Measurements from ENCODE around the gene FHIT. TPM values are rescaled to one million over a fixed set of nuclear protein-coding genes. Genes with fewer than 3 reads are reported as not detected.

The FHIT gene
- total RNA-seq, 1 donor from 2014 or later: 20.2 TPM

- no peak overlapping the region for H3K4me3 Mint-ChIP-seq (ENCODE audit: unreplicated experiment)
- no peak overlapping the region for H3K27ac Mint-ChIP-seq (ENCODE audit: unreplicated experiment)
- H3K4me1 Mint-ChIP-seq (ENCODE audit: unreplicated experiment): no peaks in the 10 kb centered on the region
- H3K9me3 Mint-ChIP-seq (ENCODE audit: unreplicated experiment): no peaks in the 10 kb centered on the region
- DNase-seq (ENCODE audit: low spot score): no peak
- no peaks in the 10 kb centered on the region for H3K27me3 Mint-ChIP-seq (ENCODE audit: unreplicated experiment)
- no peak for TF ChIP-seq CTCF (IDR thresholded peaks at IDR 0.05; ENCODE audit: unreplicated experiment)
- no peaks in the 10 kb centered on the region for H3K36me3 Mint-ChIP-seq (ENCODE audit: low read depth, unreplicated experiment)
Measured at GRCh38 chr3:59737241-59737640, 1514.0 kb downstream of the FHIT start.

- Mint-ChIP-seq H3K27me3 (ENCODE audit: unreplicated experiment) (no peaks in the 10 kb centered on the region), H3K4me3 (ENCODE audit: unreplicated experiment) (no peak overlapping the region), H3K4me1 (ENCODE audit: unreplicated experiment) (no peaks in the 10 kb centered on the region), H3K9me3 (ENCODE audit: unreplicated experiment) (no peaks in the 10 kb centered on the region), H3K27ac (ENCODE audit: unreplicated experiment) (no peak overlapping the region), H3K36me3 (ENCODE audit: low read depth, unreplicated experiment) (no peaks in the 10 kb centered on the region)
- DNase-seq (ENCODE audit: low spot score): no peak
- TF ChIP-seq CTCF (IDR thresholded peaks at IDR 0.05; ENCODE audit: unreplicated experiment): no peak
Measured at GRCh38 chr3:59734061-59734460, 1517.2 kb downstream of the FHIT start.

- Mint-ChIP-seq H3K27me3 (ENCODE audit: unreplicated experiment) (no peaks in the 10 kb centered on the region), H3K4me1 (ENCODE audit: unreplicated experiment) (no peaks in the 10 kb centered on the region), H3K36me3 (ENCODE audit: low read depth, unreplicated experiment) (no peaks in the 10 kb centered on the region), H3K4me3 (ENCODE audit: unreplicated experiment) (no peak overlapping the region), H3K27ac (ENCODE audit: unreplicated experiment) (no peak overlapping the region), H3K9me3 (ENCODE audit: unreplicated experiment) (no peaks in the 10 kb centered on the region)
- no peak for DNase-seq (ENCODE audit: low spot score)
- TF ChIP-seq CTCF (IDR thresholded peaks at IDR 0.05; ENCODE audit: unreplicated experiment): no peak
Measured at GRCh38 chr3:59733041-59733809, 1518.0 kb downstream of the FHIT start.

GRCh38 chr3:59731943-59732342 lies 1519.3 kb downstream of the FHIT start:
- Mint-ChIP-seq H3K27me3 (ENCODE audit: unreplicated experiment) (no peaks in the 10 kb centered on the region), H3K4me1 (ENCODE audit: unreplicated experiment) (no peaks in the 10 kb centered on the region), H3K36me3 (ENCODE audit: low read depth, unreplicated experiment) (no peaks in the 10 kb centered on the region), H3K9me3 (ENCODE audit: unreplicated experiment) (no peaks in the 10 kb centered on the region), H3K4me3 (ENCODE audit: unreplicated experiment) (no peak overlapping the region), H3K27ac (ENCODE audit: unreplicated experiment) (no peak overlapping the region)
- no peak for DNase-seq (ENCODE audit: low spot score)
- no peak for TF ChIP-seq CTCF (IDR thresholded peaks at IDR 0.05; ENCODE audit: unreplicated experiment)

- no peak overlapping the region for H3K4me3 Mint-ChIP-seq (ENCODE audit: unreplicated experiment)
- no peak for TF ChIP-seq CTCF (IDR thresholded peaks at IDR 0.05; ENCODE audit: unreplicated experiment)
- no peak for DNase-seq (ENCODE audit: low spot score)
- no peaks in the 10 kb centered on the region for H3K27me3 Mint-ChIP-seq (ENCODE audit: unreplicated experiment)
- H3K27ac Mint-ChIP-seq (ENCODE audit: unreplicated experiment): no peak overlapping the region
- no peaks in the 10 kb centered on the region for H3K9me3 Mint-ChIP-seq (ENCODE audit: unreplicated experiment)
- H3K36me3 Mint-ChIP-seq (ENCODE audit: low read depth, unreplicated experiment): no peaks in the 10 kb centered on the region
- H3K4me1 Mint-ChIP-seq (ENCODE audit: unreplicated experiment): no peaks in the 10 kb centered on the region
Measured at GRCh38 chr3:59730591-59730990, 1520.7 kb downstream of the FHIT start.
